Osteoblast (primary cell): ENCODE measurements around the gene MSRB1. TPM values are rescaled to one million over a fixed set of nuclear protein-coding genes. Genes with fewer than 3 reads are reported as not detected.
"Not testable (repeated sequence)": the region's sequence is repeated elsewhere in the genome, so short reads cannot be mapped to it uniquely, and the experiment has no call there.

Source experiments
- DNase-seq: peaks from one replicate; pipeline ENCODE4 v3.0.0; 2011; ENCODE audit warnings: low spot score, mixed read lengths; ENCODE audit not compliant: insufficient read length; ENCODE audit errors: missing footprints
- H2AFZ ChIP-seq: 2 replicates; pipeline ENCODE4 v1.6.0; 2011; ENCODE audit warnings: mild to moderate bottlenecking, low read length
- H3K27ac ChIP-seq: 2 replicates; pipeline ENCODE4 v1.5.1; 2011; ENCODE audit warnings: mild to moderate bottlenecking, low read depth, low read length, moderate library complexity
- H3K27me3 ChIP-seq: 2 replicates; pipeline ENCODE4 v1.6.0; 2012; ENCODE audit warnings: mild to moderate bottlenecking, control low read depth, inconsistent platforms, low read length, moderate library complexity; ENCODE audit not compliant: insufficient read depth
- H3K36me3 ChIP-seq: 2 replicates; pipeline ENCODE4 v1.5.1; 2011; ENCODE audit warnings: mild to moderate bottlenecking, low read length, control low read depth, moderate library complexity; ENCODE audit not compliant: insufficient read depth
- H3K4me1 ChIP-seq: 2 replicates; pipeline ENCODE4 v1.5.1; 2011; ENCODE audit warnings: mild to moderate bottlenecking, low read length, control low read depth, moderate library complexity; ENCODE audit not compliant: insufficient read depth
- H3K4me2 ChIP-seq: 2 replicates; pipeline ENCODE4 v1.6.0; 2011; ENCODE audit warnings: mild to moderate bottlenecking, low read length; ENCODE audit not compliant: insufficient read depth
- H3K4me3 ChIP-seq: fragments of 200-600 bp; sonication (generic); 3 replicates; pipeline ENCODE4 v1.5.1; 2012; ENCODE audit warnings: mild to moderate bottlenecking, low read length, inconsistent platforms; ENCODE audit not compliant: insufficient read depth
- H3K79me2 ChIP-seq: 2 replicates; pipeline ENCODE4 v1.6.0; 2012; ENCODE audit warnings: mild to moderate bottlenecking, low read length, control low read depth, inconsistent platforms; ENCODE audit not compliant: insufficient read depth
- H3K9me3 ChIP-seq: 2 replicates; pipeline ENCODE4 v1.5.1; 2011; ENCODE audit warnings: low read depth, low read length, control low read depth
- H4K20me1 ChIP-seq: 2 replicates; pipeline ENCODE4 v1.6.0; 2012; ENCODE audit warnings: mild to moderate bottlenecking, low read length, control low read depth; ENCODE audit not compliant: insufficient read depth
- CTCF ChIP-seq: IDR thresholded peaks from 2 replicates; pipeline ENCODE4 v1.5.1; 2011; ENCODE audit warnings: mild to moderate bottlenecking, low read depth, low read length, moderate library complexity; ENCODE audit errors: extremely low read depth
- total RNA-seq: library from RNA; depleted of rRNA; stranded (reverse); fragments of >200 nt; gene quantifications from 2 replicates; pipeline ENCODE4 v1.2.3, GENCODE V29; 2012

MSRB1 gene
- total RNA-seq, 1 donor: 18.1 TPM

- no peak overlapping the region for H3K4me2 ChIP-seq
- H3K4me3 ChIP-seq: no peak overlapping the region
- H4K20me1 ChIP-seq: no peaks in the 10 kb centered on the region
- DNase-seq: peak; percentile 61
- H3K79me2 ChIP-seq: no peaks in the 10 kb centered on the region
- H3K36me3 ChIP-seq: no peaks in the 10 kb centered on the region
- no peak for TF ChIP-seq CTCF
- H2AFZ ChIP-seq: no peak overlapping the region
- H3K9me3 ChIP-seq: no peaks in the 10 kb centered on the region
- peaks cover 31% of the 10 kb centered on the region for H3K27me3 ChIP-seq
- no peak overlapping the region for H3K27ac ChIP-seq
- H3K4me1 ChIP-seq: no peaks in the 10 kb centered on the region
Measured at GRCh38 chr16:1902547-1903219, 40.3 kb downstream of the MSRB1 start.

GRCh38 chr16:1900452-1900774, 42.6 kb downstream of the MSRB1 start:
- no peak for TF ChIP-seq CTCF
- peaks cover 21% of the 10 kb centered on the region for H3K27me3 ChIP-seq

GRCh38 chr16:1899641-1900451, 43.2 kb downstream of the MSRB1 start:
- Histone ChIP-seq H3K36me3 (no peaks in the 10 kb centered on the region), H3K27ac (no peak overlapping the region), H3K4me2 (no peak overlapping the region), H3K9me3 (no peaks in the 10 kb centered on the region), H3K4me1 (no peaks in the 10 kb centered on the region), H3K4me3 (no peak overlapping the region), H3K27me3 (peaks cover 21% of the 10 kb centered on the region), H3K79me2 (no peaks in the 10 kb centered on the region), H4K20me1 (no peaks in the 10 kb centered on the region), H2AFZ (no peak overlapping the region)
- DNase-seq: peak; percentile 70
- TF ChIP-seq CTCF: no peak

More at GRCh38 chr16:1900452-1900774, 42.6 kb downstream of the MSRB1 start:
- no peak overlapping the region for H3K4me2 ChIP-seq
- no peaks in the 10 kb centered on the region for H3K36me3 ChIP-seq
- H4K20me1 ChIP-seq: no peaks in the 10 kb centered on the region
- H3K4me3 ChIP-seq: no peak overlapping the region
- no peak overlapping the region for H3K27ac ChIP-seq
- no peak for DNase-seq
- no peaks in the 10 kb centered on the region for H3K9me3 ChIP-seq
- no peaks in the 10 kb centered on the region for H3K4me1 ChIP-seq
- no peaks in the 10 kb centered on the region for H3K79me2 ChIP-seq
- H2AFZ ChIP-seq: no peak overlapping the region

- not testable (repeated sequence) for H4K20me1 ChIP-seq, H3K79me2 ChIP-seq, H3K4me2 ChIP-seq, H2AFZ ChIP-seq, H3K36me3 ChIP-seq, H3K9me3 ChIP-seq, H3K4me3 ChIP-seq, H3K27ac ChIP-seq, H3K4me1 ChIP-seq, DNase-seq
- peaks cover 10% of the 10 kb centered on the region for H3K27me3 ChIP-seq
Measured at GRCh38 chr16:1897692-1898091, 45.3 kb downstream of the MSRB1 start.
